GM18508 (cell line): Measurements from ENCODE around the gene CNDP1.
"Not testable (repeated sequence)": the region's sequence is repeated elsewhere in the genome, so short reads cannot be mapped to it uniquely, and the experiment has no call there.

Experiments used
- ATAC-seq: cut with Tn5 transposase; IDR thresholded peaks from one replicate; pipeline ENCODE4 v1.9.1; 2021; ENCODE audit warnings: moderate number of reproducible peaks; ENCODE audit not compliant: insufficient read depth, unreplicated experiment

Gene CNDP1

GRCh38 chr18:74540652-74541421 lies 6.5 kb downstream of the CNDP1 start:
- no peak for ATAC-seq

- no peak for ATAC-seq
Measured at GRCh38 chr18:74541703-74542555, 7.6 kb downstream of the CNDP1 start.

GRCh38 chr18:74544898-74545297 lies 10.6 kb downstream of the CNDP1 start:
- no peak for ATAC-seq

- no peak for ATAC-seq
Measured at GRCh38 chr18:74546007-74546406, 11.7 kb downstream of the CNDP1 start.

- ATAC-seq: no peak
Measured at GRCh38 chr18:74546751-74547530, 12.6 kb downstream of the CNDP1 start.

- no peak for ATAC-seq
Measured at GRCh38 chr18:74547860-74548259, 13.6 kb downstream of the CNDP1 start.

- no peak for ATAC-seq
Measured at GRCh38 chr18:74549591-74550104, 15.3 kb downstream of the CNDP1 start.

GRCh38 chr18:74550886-74551285 lies 16.6 kb downstream of the CNDP1 start:
- ATAC-seq: no peak

- no peak for ATAC-seq
Measured at GRCh38 chr18:74551452-74551851, 17.2 kb downstream of the CNDP1 start.

GRCh38 chr18:74551936-74552555 lies 17.7 kb downstream of the CNDP1 start:
- peak; percentile 99 for ATAC-seq

- no peak for ATAC-seq
Measured at GRCh38 chr18:74556126-74556525, 21.8 kb downstream of the CNDP1 start.

GRCh38 chr18:74558096-74558495 lies 23.8 kb downstream of the CNDP1 start:
- no peak for ATAC-seq

- no peak for ATAC-seq
Measured at GRCh38 chr18:74562131-74562730, 27.9 kb downstream of the CNDP1 start.

- ATAC-seq: no peak
Measured at GRCh38 chr18:74562775-74563174, 28.5 kb downstream of the CNDP1 start.

GRCh38 chr18:74563999-74564398 lies 29.7 kb downstream of the CNDP1 start:
- ATAC-seq: no peak

GRCh38 chr18:74565164-74565563 lies 30.9 kb downstream of the CNDP1 start:
- not testable (repeated sequence) for ATAC-seq

GRCh38 chr18:74565993-74566392 lies 31.7 kb downstream of the CNDP1 start:
- not testable (repeated sequence) for ATAC-seq

GRCh38 chr18:74567822-74568221 lies 33.5 kb downstream of the CNDP1 start:
- no peak for ATAC-seq

GRCh38 chr18:74569401-74569800 lies 35.1 kb downstream of the CNDP1 start:
- ATAC-seq: no peak

- no peak for ATAC-seq
Measured at GRCh38 chr18:74570266-74570665, 36.0 kb downstream of the CNDP1 start.
